HG03342 (cell line): ENCODE data around the gene FKBP10.

Experiments used
- ATAC-seq: cut with Tn5 transposase; IDR thresholded peaks from one replicate; pipeline ENCODE4 v1.9.1; 2021; ENCODE audit warnings: mild to moderate bottlenecking, moderate library complexity; ENCODE audit not compliant: unreplicated experiment

FKBP10 gene

DNA sequence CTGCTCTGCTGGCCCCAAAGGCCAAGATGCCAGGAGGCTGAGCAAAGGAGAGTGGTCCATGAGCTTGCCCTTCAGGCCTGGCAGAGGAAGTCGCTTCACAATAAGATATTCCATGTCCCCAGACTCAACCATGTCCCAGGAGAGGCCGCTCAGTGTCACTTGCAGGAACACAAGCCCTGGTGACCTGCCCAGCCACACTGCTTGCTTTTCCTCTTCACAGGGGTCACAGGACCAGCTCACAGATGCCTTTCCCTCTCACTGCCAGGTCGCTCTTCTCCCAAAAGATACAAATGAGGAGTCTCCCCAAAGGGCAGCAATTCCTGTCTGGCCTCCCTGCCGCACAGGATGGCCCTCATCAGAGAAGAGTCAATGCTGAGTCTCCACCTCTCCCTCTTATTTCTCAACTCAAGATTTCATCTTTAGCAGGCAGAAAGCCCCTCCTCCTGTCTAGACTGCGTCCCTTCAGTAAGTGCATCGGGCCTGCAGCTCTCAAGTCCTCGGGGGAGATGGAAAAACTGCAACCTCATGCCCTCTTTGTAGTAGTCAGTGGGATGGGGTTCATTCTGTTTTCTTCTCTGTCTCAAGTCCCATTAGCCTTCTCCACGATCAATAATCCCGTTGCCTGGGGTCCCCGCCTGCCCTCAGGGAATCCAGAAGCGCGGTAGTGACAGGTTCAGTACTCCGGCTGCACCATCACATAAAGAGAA, 31.2 kb upstream of the FKBP10 start:
- no peak for ATAC-seq

DNA sequence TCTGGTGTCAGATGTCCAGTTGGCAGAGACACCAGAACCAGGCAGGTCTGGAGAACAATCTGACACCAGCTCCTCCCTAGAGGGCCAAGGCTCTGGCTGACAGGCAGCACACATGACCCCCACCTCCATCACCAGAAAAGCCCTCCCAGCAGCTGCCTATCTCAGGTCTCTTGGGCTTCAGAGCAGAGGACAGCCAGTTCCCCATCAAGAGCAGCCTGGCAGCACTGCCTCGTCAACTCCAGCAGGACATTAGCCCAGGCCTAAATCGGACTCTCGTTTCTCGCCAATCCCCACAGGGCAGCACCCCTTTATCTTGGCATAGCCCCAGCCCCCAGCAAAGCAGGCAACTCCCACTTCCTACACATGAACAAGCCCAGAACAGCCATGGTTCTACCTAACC, 30.7 kb upstream of the FKBP10 start:
- no peak for ATAC-seq

DNA sequence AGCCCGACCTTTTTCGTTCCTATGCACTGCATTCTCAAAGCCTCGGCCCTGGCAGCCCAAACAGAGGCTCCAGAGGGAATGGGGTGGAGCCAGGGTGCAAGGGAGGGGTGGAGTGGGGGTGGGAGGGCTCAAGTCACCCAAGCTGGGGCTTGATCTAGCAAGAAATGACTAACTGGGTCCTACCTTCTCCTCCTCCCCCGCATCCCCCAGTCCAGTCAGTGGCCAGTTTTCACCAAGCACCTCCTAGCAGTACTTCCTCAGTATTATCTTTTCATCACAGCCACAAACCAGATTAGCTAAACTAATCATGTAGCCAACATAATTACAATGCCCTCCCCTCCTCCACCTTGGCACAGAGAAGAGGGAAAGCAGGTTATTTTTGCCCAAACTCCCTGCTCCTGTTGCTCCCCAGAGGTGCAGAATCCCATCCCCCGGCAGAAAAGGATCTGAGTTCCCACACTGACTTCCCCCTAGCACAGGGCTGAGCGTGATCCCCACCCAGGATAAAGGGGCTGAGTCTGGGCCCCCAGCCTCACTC, 28.5 kb upstream of the FKBP10 start:
- no peak for ATAC-seq

DNA sequence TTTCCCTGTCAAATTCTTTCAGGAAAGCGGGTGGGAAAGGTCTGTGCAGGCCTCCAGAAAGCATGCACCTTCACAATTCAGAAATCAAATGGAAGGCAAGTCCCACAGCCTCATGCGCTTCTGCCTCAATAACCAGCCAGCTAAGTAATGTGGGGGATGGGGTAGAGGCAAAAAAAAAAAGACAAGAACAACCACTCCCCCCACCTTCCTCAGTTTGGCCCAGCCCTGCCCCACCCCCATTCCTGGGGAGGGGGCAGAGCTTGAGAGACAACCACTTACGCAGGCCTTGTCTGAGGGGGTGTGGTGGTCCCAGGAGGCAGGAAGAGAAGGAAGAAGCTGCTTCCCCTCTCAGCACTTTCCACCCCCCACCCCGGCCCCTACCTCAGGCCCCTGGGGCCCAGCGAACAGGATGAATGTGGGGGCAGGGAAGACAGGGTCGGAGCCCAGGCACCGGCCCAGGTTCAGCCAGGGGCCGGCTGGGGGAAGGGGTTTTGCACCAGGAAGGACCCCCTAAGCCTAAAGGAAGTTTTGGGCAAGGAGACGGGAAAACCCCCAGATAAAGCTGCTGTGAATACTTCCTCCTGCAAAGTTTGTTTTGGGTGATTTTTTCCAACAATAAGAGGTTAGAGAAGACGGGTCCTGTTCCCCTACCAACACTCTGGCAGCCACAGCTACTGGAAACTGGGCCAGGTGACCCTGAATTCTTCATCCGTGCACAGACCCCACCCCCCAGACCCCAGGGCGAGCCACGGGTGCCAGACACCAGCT, 27.5 kb upstream of the FKBP10 start:
- ATAC-seq, result no peak

DNA sequence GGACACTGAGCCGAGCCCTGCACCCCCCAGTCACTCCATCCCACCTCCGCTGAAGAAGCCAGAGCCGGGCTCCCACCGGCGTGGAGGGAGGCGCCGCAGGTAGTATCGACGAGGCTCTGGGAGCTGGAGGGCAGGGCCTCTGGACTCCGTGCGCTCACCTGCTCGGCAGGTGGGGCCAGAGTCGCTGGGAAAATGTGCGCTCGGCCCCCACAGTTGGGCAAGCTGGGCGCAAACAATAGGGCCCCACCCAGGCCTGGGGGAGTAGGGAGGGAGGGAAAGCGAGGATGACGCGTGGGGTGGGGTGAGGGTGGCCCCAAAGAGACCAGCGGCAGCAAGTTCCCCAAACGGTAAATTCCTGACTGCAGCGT, 27.0 kb upstream of the FKBP10 start:
- ATAC-seq, result no peak

DNA sequence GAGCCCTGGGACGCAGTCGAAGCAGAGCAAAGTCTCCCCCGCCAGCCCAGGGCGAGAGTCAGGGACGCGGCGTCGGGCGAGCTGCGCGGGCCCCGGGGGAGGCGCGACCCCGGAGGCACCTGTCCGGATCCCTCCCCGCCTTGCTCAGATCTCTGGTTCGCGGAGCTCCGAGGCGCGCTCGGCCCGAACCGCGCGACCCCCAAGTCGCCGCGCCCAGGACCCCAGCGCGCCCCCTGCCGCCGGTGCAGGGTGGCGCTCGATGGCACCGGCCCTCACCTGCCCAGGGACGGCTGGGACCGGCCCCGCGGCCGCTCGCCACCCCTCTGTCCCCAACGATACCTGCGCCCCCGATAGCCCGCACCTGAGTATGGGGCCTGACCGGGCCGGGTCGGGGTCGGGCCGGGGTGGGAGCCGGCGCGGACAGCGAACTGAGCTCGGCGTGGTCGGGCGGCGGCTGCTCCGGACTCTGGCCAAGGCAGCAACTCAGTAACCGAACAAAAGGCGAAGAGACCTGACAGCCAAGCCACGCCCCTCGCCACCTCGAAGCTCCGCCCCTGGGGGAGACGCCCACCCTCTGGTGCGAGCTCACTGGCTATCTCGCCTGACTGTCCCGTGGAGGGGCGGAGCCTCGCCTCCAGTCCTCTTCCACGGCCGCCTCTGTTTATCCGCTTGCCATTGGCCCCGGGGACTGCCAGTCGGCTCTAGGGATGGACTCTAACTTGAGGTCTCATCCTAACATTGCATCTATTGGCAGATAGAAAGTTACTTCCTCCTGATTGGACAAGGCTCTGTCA, 26.4 kb upstream of the FKBP10 start, which contains the start of gene JUP:
Gene JUP (minus strand): TSS at position 485 of the 794 bp plus-strand sequence. CDS start 14,857 bp downstream, outside the sequence.
- ATAC-seq, result peak; percentile 85

DNA sequence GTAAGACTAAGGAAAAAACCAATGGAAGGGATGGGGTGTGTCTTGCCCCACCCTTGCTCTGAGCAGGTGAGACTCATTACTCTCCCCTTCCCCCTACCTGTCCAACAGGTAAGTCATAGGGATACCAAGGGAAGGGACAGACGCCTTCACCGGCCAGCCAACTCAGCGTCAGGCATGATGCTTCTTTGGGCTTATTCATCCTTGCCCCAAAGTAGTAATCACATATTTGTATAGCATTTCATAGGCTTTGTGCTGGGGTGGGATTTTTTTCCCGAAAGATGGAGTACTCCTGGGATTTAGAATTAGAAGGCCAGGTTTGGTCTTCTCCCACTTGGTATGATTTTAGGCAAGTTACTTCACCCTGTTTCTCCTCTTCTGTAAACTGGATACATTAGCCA, 25.8 kb upstream of the FKBP10 start:
- ATAC-seq, result no peak

DNA sequence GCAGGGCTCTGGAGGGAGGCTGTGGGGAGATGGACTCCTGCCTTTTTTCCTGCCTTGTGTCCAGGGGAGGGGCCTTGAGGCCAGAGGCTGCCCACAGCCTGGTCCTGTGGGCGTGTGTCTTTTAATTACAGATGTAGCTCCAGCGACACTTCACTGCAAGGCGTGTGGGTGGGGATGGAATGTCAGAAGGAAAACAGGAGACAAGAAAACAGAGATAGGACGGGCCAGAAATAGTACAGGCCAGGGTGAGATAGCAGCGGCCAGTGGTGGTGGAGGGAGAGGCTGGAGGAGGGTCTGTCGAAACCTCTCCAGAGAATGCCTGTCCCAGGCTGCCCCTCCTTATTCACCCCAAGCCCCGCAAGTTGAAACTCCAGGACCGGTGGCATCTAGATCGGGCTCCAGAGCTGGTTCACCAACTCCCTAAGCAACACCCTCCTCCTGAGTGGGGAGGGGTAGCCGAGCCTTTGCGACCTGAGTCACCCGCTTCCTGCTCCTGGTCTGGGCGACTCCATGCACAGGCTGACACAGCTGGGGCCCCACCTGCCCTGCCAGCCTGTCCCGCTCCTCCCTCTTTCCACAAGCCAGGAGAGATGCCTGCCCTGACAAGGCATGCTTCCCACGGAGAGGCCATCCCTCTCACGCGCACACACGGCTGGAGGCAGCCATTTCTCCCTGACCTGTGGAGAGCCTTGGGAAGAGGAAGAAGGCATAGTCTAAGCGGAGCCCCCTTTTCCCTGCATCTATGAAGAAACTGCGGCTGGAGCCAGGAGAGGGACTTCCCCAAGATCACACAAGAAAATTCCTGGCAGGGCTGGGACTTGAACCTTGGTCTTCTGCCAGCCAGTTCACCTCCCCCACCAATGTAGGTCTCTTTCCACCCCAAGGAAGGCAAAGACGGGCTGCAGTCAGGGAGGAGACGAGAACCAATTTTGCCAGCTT, 19.7 kb upstream of the FKBP10 start:
- no peak for ATAC-seq

DNA sequence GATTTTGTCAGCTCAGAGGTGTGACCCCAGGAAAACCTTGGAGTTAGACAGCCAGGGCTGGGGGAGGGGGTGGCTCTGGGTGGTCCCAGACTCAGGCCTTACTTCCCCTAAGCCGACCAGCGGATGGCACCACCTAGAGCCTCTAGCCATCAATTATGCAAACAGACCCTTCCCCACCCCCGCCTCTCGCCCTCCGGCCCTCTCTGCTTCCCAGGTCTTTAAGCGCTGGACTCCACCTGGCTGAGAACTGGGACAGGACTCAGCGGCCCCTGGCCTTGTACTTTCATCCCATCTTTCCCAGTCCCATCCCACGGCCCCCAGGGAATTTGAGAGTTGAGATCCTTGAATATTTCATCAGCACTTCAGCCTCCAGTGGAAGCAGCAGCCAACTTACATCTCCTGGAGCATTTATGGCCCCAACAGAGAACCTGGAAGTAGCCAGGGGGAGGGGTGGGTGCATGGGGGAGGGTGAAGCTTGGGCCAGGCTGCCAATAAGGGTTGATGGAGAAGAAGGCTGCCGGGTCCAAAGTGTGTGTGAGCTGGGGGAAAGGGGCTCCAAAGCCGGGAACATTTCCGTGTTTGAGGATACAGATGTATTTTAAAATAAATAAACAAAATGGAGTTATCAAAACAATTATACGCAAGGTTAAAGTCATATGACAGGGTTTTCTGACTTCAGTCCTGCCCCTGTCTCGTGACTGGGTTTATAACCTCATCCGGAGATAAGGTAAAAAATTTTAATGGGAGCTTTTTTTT, 18.8 kb upstream of the FKBP10 start:
- no peak for ATAC-seq

DNA sequence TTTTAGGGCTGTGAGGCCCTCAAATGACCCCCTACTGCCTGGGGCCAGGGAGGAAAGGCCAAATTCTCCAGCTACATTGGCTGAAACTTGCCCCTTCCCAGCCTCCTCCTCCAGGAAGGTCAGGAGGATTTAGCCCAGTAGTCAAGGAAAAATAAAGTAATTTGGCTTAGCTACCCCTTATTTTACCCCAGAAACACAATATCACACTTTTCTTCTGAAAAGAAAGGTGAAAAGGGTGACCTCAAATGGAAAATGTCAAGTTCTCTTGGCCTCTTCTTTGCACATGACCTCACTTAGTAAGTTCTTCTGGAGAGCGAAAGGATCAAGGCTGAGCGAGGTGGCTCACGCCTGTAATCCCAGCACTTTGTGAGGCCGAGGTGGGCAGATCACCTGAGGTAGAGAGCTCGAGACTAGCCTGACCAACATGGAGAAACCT, 18.2 kb upstream of the FKBP10 start:
- no peak for ATAC-seq

DNA sequence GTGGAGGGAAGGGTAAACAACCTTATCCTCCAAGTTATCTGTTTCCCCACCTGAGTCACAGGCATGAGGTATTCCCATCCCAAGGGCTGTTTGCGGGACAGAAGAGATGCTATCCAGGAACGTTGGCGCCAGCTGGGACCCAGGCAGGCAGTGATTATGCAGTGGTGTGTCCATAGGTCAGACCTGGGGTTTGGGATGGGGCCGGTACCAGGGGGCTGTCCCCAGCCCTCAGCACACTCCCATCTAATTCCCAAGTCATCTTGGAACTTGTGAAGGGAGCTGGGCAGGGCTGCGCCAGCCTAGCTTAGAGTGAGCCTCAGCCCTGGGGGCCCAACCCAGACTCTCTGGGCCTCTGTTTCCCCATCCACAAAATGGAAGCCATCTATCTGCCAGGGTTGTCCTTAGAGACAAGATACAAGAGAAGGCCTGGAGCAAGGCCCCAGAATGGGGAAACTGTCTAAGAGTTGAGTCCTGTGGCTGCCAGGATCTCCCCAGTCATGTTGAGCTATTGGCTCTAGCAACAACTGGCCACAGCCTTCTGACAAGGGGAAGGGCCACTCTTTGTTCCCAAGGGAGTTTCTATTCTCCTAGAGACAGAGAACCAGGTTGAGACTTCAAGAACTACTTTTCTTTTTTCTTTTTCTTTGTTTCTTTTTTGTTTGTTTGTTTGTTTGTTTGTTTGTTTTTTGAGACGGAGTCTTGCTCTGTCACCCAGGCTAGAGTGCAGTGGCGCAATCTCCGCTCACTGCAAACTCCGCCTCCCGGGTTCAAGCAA, 16.5 kb upstream of the FKBP10 start:
- ATAC-seq, result no peak

DNA sequence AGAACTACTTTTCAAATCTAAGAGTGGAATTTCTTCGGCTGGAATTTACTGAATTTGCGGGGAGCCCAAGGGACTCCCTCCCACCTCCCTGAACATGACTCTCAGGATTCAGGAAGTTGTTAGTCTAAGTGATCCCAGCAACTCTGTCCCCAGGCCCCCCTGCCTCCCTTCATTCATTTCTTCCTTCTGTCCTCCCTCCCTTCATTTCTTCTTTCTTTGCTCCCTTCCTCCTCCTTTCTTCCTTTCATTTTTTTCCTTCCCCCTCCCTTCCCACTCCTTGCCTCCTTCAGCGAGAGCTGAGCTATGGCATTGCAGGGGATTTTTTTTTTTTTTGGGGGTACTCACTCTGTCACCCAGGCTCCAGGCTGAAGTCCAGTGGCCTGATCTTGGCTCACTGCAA, 15.4 kb upstream of the FKBP10 start:
- no peak for ATAC-seq

DNA sequence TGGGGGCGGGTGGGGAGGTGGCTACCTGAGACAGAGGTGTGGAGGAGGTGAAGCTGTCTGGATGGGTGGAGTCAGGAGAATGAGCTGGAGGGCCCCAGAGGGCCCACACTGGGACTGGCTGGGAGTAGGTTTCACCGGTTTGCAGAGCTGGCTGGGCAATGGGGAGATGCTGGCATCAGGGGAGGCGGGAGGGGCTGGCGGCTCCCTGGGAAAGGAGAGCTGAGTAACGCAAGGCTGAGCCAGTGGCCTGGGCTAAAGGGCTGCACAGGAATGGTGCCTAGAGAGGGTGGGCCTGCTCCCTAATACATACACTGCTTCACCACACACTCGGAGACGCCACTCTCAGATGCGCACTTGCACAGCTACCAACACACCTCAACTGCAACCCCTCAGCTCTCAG, 13.4 kb upstream of the FKBP10 start:
- ATAC-seq, result no peak

DNA sequence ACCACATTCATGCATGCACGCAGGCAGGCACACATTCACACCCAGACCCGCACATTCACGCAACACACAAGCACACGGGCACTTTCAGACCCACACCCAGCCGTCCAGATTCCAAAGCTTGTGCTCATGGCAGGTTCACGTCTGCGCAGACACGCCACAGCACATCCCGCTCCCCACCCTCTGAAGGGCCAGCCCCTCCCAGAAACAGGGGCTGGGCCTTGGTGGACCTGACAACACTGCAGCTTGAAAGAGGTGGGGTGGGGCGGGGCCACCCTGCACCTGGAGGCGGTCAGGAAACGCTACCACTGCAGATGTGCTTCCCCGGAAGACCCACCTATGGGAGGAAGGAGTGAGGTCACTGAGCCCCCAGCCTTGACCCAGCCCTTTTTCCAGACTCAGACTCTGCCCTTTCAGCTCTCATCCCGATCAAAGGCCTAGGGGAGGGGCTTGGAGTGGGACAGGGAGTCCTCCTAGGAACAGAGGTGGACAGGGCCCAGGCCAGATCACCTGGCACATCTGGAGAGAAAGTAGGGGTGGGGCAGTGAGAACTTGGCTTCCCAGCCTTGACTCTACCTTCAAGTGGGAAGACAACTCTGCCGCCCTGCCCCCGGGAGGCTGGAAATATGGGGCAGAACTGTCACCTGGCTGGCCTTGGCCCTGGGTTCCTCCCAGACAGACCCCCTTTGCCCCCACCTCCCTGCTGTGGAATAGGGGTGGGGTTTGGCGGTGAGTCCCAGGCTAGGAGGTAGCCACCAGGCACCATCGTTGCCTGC, 12.0 kb upstream of the FKBP10 start:
- no peak for ATAC-seq

DNA sequence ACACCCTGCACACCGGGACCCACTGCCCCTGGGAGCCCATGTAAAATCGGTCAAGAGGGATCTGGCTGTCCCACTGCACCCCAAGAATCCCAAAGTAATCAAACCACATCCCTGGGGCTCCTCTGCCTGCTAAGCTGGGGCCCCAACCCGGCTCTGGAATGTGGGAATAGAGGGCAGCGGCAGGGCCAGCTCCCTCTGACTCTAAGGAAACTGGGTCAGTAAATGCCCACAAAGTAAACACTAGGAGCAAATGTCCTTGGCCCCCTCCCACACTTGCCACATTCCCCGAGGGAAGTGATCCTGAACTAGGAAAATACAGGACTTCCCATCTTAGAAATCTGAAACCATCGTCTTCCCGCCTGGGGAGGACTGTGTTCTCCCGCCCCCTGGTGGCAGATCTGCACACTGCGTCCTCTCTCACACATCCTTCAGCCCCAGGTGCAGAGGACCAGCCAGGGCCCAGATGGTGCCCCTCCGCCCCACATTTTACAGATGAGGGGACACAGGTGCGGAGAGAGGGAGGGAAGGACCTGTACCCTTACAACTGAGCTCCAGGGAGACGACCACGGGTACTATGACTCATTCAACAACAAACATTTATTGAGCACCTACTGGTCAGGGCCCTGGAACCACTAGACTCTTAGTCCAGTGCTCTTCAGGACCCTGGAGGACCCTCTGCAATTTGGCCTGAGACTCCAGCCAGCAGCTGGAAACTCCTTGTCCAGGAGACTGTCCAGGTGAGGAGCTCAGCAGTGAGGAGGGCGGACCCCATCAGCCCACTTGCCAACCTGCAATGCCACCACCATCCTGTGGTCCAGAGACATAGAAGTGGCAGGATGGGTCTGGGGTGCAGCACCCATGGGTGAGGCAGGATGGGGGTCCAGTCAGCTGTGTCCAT, 11.2 kb upstream of the FKBP10 start:
- ATAC-seq, result no peak

DNA sequence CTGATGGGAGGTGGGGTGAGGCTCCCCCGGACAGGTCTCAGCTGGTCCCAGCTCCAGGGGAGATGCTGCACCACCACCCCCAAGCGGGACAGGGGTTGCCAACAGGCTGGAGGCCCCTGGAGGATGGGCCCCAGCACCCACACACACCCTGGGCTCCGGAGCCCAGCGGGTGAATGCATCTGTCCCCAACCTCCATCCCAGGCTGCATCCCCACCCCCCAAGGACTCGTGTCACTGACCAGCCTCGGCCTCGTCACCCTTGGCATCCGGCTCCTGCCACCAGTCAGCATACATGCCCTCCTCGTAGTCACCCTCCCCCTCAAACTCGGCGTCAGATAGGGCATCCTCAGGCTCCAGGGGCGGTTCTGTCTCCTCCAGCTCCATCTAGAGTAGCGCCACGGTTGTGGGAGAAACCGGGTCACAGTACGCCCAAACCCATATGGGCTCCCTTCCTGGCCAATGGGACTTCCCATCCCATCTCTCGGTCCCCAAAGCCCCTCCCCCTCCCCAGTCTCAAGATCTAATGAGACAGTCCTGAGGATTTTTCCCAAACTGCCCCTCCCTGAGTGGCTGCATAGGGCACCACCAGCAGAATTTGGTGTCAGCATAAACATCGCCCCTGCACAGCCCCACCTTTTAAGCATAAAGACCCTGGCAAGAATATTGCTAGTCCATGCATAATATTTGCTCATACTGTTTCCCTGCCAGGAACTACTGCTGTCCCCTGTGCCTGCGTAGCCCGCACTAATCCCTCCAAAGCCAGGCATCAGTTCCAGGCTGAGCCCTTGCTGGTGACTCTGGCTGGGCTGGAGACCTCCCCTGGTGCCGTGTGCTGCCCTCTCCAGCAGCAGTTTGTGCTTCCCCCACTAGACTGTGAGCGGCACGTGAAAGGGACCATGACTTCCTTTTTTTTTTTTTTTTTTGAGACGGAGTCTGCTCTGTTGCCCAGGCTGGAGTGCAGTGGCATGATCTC, 9.5 kb upstream of the FKBP10 start:
- ATAC-seq, result no peak
